Measurements from ENCODE around the gene LYRM4.

The LYRM4 gene

DNA sequence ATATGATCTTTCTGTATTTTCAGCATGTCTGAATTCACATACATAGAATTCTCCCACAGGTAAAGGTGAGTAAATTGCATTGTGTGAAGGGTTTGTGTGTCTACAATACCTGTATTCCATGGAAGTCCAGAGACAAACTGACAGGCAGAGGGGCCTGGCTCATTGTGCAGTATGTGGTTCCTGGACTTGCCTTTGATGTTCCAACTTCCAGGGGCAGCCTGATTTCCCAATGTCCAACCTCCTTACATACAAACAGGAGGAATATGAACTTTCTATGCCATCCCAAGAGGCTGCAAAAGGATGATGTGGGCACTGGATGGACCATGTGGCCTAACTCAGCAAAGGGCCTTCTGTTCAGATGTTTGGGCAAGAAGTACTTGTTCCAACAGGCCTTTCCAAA lies 58.5 kb downstream of the LYRM4 start:
- POLR2A ChIA-PET (ENCODE audit: low non-redundant PET): no interaction called here
- no peak overlapping the region for H3K27ac ChIP-seq
- DNase-seq (ENCODE audit: low spot score): no peak
- TF ChIP-seq, protein P1, sequence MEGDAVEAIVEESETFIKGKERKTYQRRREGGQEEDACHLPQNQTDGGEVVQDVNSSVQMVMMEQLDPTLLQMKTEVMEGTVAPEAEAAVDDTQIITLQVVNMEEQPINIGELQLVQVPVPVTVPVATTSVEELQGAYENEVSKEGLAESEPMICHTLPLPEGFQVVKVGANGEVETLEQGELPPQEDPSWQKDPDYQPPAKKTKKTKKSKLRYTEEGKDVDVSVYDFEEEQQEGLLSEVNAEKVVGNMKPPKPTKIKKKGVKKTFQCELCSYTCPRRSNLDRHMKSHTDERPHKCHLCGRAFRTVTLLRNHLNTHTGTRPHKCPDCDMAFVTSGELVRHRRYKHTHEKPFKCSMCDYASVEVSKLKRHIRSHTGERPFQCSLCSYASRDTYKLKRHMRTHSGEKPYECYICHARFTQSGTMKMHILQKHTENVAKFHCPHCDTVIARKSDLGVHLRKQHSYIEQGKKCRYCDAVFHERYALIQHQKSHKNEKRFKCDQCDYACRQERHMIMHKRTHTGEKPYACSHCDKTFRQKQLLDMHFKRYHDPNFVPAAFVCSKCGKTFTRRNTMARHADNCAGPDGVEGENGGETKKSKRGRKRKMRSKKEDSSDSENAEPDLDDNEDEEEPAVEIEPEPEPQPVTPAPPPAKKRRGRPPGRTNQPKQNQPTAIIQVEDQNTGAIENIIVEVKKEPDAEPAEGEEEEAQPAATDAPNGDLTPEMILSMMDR (conservative IDR thresholded peaks at IDR 0.05; ENCODE audit: low read depth): no peak
- CTCF ChIA-PET: no interaction called here

DNA sequence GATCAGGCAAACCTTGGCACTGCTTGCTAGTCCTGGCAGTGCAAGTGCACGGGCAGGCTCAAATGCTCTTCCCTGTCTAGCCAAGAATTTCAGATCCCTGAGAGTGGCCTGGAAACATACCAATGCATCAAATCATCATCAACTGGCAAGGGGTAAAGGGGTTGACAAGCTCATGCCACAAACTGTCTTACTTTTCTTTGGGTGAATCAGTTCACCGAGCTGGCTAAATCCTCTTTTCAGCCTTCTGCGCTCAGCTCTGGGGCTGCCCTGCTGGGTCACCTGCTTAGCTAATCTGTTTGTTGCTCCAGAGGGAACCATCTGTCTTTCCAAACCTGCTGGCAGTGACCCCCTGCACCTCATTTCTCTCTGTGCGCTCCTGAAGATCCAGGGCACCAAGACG lies 59.5 kb downstream of the LYRM4 start:
- ChIA-PET CTCF (no interaction called here), POLR2A (ENCODE audit: low non-redundant PET) (no interaction called here)
- no peak overlapping the region for H3K27ac ChIP-seq
- no peak for DNase-seq (ENCODE audit: low spot score)
- TF ChIP-seq, protein P1 (conservative IDR thresholded peaks at IDR 0.05; ENCODE audit: low read depth): no peak

DNA sequence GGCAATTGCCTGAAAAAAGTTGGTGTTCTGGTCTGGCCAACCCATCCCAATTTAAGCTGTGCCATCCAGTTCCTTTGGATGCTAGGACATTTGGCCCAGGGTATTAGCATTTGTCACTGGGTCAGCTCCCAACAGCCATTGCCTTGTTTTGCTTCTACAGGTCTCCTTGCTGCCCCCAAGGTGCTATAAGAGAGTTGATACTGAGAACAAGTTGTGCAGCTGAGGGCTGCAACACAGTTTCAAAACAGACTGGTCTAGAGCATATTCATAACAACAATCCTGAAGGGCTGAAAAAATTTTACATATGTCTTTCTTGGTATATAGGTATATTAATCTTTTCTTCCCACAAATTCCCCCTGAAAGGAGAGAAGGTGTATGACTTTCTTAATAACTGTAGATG lies 61.0 kb downstream of the LYRM4 start:
- CTCF ChIA-PET: no interaction called here
- no peak for DNase-seq (ENCODE audit: low spot score)
- TF ChIP-seq, protein P1 (conservative IDR thresholded peaks at IDR 0.05; ENCODE audit: low read depth): no peak
- no peak overlapping the region for H3K27ac ChIP-seq
- POLR2A ChIA-PET (ENCODE audit: low non-redundant PET): no interaction called here

DNA sequence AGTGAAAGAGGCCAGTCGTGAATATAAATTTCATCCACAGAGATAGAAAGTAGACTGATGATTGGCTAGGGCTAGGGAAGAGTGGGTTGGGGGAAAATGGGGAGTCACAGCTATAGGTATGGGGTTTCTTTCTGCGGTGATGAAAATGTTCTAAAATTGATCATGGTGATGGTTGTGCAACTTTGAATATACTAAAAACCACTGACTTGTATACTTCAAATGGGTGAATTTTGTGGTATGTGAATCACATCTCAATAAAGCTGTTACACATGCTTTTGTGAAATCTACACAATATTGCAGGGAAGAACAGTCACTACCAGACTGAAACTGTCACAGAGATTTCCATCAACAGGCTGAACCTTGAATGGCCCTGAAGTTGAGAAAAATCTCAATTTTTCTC lies 61.5 kb downstream of the LYRM4 start:
- H3K27ac ChIP-seq: no peak overlapping the region
- DNase-seq (ENCODE audit: low spot score): no peak
- ChIA-PET CTCF (interaction anchor here (0.6 kb wide), 1 partner anchor 20 kb away, joined by 3 read pairs; no protein-coding TSS in a partner anchor), POLR2A (ENCODE audit: low non-redundant PET) (no interaction called here)
- TF ChIP-seq, protein P1 (conservative IDR thresholded peaks at IDR 0.05; ENCODE audit: low read depth): no peak

DNA sequence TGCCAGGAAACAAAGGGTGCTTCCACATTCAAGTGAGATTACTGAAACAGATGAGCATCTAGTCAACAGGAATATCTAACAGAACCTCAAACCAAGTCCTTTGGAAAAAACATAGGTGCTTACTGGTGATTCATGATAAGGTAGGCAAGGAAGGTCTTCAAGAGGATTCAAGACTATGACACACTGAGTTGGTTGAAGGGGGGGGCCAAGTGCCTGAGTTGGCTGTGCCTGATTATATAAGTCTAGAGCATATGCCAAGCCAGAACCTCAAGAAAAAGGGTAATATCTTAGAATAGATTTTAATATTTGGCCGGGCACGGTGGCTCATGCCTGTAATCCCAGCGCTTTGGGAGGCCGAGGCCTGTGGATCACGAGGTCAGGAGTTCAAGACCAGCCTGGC lies 63.7 kb downstream of the LYRM4 start:
- no peak for DNase-seq (ENCODE audit: low spot score)
- H3K27ac ChIP-seq: no peak overlapping the region
- ChIA-PET POLR2A (ENCODE audit: low non-redundant PET) (no interaction called here), CTCF (no interaction called here)
- TF ChIP-seq, protein P1 (conservative IDR thresholded peaks at IDR 0.05; ENCODE audit: low read depth): no peak

DNA sequence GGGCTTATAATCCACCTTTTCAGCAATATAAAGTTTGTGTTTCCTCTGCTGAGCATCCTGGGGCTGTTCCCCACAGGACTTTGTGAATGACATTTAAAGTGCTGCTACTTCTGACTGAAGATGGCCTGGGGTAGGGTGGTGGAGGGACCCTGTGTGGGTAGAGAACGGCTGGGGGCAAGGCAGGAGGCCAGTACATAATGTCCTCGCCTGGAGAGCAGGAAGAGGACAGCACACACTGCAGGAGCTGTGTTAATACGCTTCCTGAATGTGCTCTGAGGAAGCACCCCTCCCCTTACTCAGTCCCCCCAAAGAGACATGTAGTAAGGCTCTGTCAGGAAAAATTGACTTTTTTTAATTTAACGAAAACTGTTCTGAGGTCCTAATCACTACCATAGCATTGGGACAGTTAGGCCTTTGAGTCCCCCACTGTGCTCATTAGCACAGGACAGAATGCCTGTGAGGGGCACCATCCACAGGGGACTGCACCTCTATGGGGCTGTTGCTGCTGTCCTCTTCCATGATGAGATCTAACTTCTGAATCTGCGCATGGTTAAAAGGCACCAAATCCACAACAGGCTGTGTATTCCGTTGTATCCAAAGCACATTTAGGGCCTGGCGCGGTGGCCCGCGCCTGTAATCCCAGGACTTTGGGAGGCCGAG lies 68.5 kb downstream of the LYRM4 start:
- TF ChIP-seq, protein P1 (conservative IDR thresholded peaks at IDR 0.05; ENCODE audit: low read depth): no peak
- CTCF ChIA-PET: no interaction called here
- no peak overlapping the region for H3K27ac ChIP-seq
- DNase-seq (ENCODE audit: low spot score): no peak
- POLR2A ChIA-PET (ENCODE audit: low non-redundant PET): no interaction called here
